ENCODE results near the gene LUC7L2. TPM values are rescaled to one million over a fixed set of nuclear protein-coding genes. Genes with fewer than 3 reads are reported as not detected.

The LUC7L2 gene
- total RNA-seq, 1 donor from 2014 or later, result 74.6 TPM

- DNase-seq (no peak), ATAC-seq (no peak)
- intact Hi-C loops (cut with DNase I), result no loop called here
- H3K4me3 ChIP-seq, result no peak overlapping the region
- peaks cover 62% of the 10 kb centered on the region for H3K36me3 ChIP-seq
- no peaks in the 10 kb centered on the region for H3K4me1 ChIP-seq
- H3K27me3 ChIP-seq (ENCODE audit: low read depth), result no peaks in the 10 kb centered on the region
- TF ChIP-seq, protein P1, sequence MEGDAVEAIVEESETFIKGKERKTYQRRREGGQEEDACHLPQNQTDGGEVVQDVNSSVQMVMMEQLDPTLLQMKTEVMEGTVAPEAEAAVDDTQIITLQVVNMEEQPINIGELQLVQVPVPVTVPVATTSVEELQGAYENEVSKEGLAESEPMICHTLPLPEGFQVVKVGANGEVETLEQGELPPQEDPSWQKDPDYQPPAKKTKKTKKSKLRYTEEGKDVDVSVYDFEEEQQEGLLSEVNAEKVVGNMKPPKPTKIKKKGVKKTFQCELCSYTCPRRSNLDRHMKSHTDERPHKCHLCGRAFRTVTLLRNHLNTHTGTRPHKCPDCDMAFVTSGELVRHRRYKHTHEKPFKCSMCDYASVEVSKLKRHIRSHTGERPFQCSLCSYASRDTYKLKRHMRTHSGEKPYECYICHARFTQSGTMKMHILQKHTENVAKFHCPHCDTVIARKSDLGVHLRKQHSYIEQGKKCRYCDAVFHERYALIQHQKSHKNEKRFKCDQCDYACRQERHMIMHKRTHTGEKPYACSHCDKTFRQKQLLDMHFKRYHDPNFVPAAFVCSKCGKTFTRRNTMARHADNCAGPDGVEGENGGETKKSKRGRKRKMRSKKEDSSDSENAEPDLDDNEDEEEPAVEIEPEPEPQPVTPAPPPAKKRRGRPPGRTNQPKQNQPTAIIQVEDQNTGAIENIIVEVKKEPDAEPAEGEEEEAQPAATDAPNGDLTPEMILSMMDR (IDR thresholded peaks at IDR 0.05), result no peak
- H3K27ac ChIP-seq, result no peak overlapping the region
- no peaks in the 10 kb centered on the region for H3K9me3 ChIP-seq
Observed at GRCh38 chr7:139393621-139394211, 34.0 kb downstream of the LUC7L2 start.

DNA sequence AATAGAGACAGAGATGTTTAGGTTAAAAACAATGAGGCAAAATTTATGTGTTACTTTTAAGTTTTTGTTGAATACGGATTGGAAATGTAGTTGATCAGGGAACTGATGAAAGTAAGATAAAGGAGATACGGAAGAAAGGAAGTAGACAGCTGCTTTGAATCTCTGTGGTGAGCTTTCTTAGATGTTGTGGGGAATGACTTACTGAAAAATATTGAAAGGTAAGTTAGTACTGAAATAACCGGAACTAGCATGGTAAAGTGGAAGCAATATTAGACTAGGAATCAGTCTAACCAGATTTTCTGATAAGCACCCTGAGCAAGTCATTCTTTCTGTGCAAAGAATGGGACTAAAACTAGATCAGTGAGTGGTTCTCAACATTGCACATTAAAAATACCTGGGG lies 34.8 kb downstream of the LUC7L2 start:
- Histone ChIP-seq H3K9me3 (no peaks in the 10 kb centered on the region), H3K4me3 (no peak overlapping the region), H3K36me3 (peaks cover 63% of the 10 kb centered on the region), H3K4me1 (no peaks in the 10 kb centered on the region), H3K27ac (no peak overlapping the region), H3K27me3 (ENCODE audit: low read depth) (no peaks in the 10 kb centered on the region)
- DNase-seq (no peak), ATAC-seq (no peak)
- TF ChIP-seq, protein P1 (IDR thresholded peaks at IDR 0.05), result no peak
- intact Hi-C loops (cut with DNase I), result no loop called here

GRCh38 chr7:139396323-139396951 lies 36.7 kb downstream of the LUC7L2 start:
- H3K27ac ChIP-seq, result no peak overlapping the region
- no peak for ATAC-seq
- H3K36me3 ChIP-seq, result peaks cover 73% of the 10 kb centered on the region

GRCh38 chr7:139397192-139397591 lies 37.5 kb downstream of the LUC7L2 start:
- no peaks in the 10 kb centered on the region for H3K9me3 ChIP-seq
- H3K4me1 ChIP-seq, result no peaks in the 10 kb centered on the region
- ATAC-seq (no peak), DNase-seq (no peak)
- intact Hi-C loops (cut with DNase I), result no loop called here
- H3K27me3 ChIP-seq (ENCODE audit: low read depth), result no peaks in the 10 kb centered on the region
- H3K27ac ChIP-seq, result no peak overlapping the region
- peaks cover 73% of the 10 kb centered on the region for H3K36me3 ChIP-seq
- TF ChIP-seq, protein P1 (IDR thresholded peaks at IDR 0.05), result no peak
- H3K4me3 ChIP-seq, result no peak overlapping the region

More at GRCh38 chr7:139396323-139396951, 36.7 kb downstream of the LUC7L2 start:
- Histone ChIP-seq H3K9me3 (no peaks in the 10 kb centered on the region), H3K27me3 (ENCODE audit: low read depth) (no peaks in the 10 kb centered on the region), H3K4me1 (no peaks in the 10 kb centered on the region), H3K4me3 (no peak overlapping the region)
- intact Hi-C loops (cut with DNase I), result no loop called here
- no peak for DNase-seq
- TF ChIP-seq, protein P1 (IDR thresholded peaks at IDR 0.05), result no peak

DNA sequence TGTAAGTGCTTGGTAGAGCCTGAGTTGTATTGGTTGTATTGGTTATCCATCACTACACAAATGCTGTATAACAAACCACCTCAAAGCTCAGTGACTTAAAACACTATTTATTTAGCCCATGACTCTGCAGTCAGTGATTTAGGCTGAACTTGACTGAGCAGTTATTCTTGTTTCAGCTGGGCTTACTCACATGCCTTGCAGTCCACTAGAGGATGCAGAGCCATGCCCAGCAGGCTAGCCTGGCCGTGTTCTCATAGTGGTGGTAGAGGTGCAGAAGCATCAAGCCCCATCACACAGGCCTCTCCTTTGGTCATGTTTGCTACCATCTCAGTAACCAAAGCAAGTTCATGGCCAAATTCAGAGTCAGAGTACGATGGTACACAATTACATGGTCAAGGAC lies 43.9 kb downstream of the LUC7L2 start:
- no peaks in the 10 kb centered on the region for H3K9me3 ChIP-seq
- H3K27me3 ChIP-seq (ENCODE audit: low read depth), result no peaks in the 10 kb centered on the region
- no peak for DNase-seq
- ATAC-seq, result no peak
- H3K4me1 ChIP-seq, result no peaks in the 10 kb centered on the region
- no peak overlapping the region for H3K4me3 ChIP-seq
- H3K27ac ChIP-seq, result no peak overlapping the region
- intact Hi-C loops (cut with DNase I), result no loop called here
- peaks cover 100% of the 10 kb centered on the region for H3K36me3 ChIP-seq
- TF ChIP-seq, protein P1 (IDR thresholded peaks at IDR 0.05), result no peak

All from lower lobe of right lung (tissue), 2 donors.